NB4 (cell line): Measurements from ENCODE around the gene SWSAP1.

ENCODE experiments used
- CTCF ChIP-seq: IDR thresholded peaks from one replicate; pipeline ENCODE4 v1.5.1; 2012; ENCODE audit warnings: low read depth, low read length
- MAX ChIP-seq: IDR thresholded peaks from 2 replicates; pipeline ENCODE4 v1.6.1; 2011; ENCODE audit warnings: low read depth, low read length
- MYC ChIP-seq: IDR thresholded peaks from 2 replicates; pipeline ENCODE4 v1.6.1; 2011; ENCODE audit warnings: low read depth, low read length

GRCh38 chr19:11401808-11402543 lies 27.5 kb downstream of the SWSAP1 start:
- TF ChIP-seq MAX: no peak
- no peak for TF ChIP-seq CTCF
- TF ChIP-seq MYC: no peak
